Stimulated activated CD8-positive, alpha-beta memory T cell treated with anti-CD3 and anti-CD28 coated beads, Interleukin-7, amount 100 ng/mL, for 4 hours (primary cell): ENCODE measurements around the gene RGS7.
"Not testable (repeated sequence)": the region's sequence is repeated elsewhere in the genome, so short reads cannot be mapped to it uniquely, and the experiment has no call there.

Experiments used
- DNase-seq, 2 donors: peaks; one replicate each; pipeline ENCODE4 v3.0.0-alpha.2; 2020; ENCODE audit warnings: low read depth in 2 of 2

The RGS7 gene

GRCh38 chr1:241139047-241139446 lies 218.0 kb downstream of the RGS7 start:
- no peak for DNase-seq

GRCh38 chr1:241138248-241138647 lies 218.8 kb downstream of the RGS7 start:
- no peak for DNase-seq

GRCh38 chr1:241136389-241136788 lies 220.6 kb downstream of the RGS7 start:
- DNase-seq, result no peak

- DNase-seq, result no peak
Measured at GRCh38 chr1:241131636-241132194, 225.3 kb downstream of the RGS7 start.

GRCh38 chr1:241130881-241131280 lies 226.1 kb downstream of the RGS7 start:
- DNase-seq, result no peak

GRCh38 chr1:241129207-241129960 lies 227.6 kb downstream of the RGS7 start:
- DNase-seq, result no peak

- DNase-seq, result no peak
Measured at GRCh38 chr1:241125286-241125685, 231.7 kb downstream of the RGS7 start.

GRCh38 chr1:241118049-241118448 lies 239.0 kb downstream of the RGS7 start:
- no peak for DNase-seq

- no peak for DNase-seq
Measured at GRCh38 chr1:241115784-241116183, 241.2 kb downstream of the RGS7 start.

GRCh38 chr1:241114699-241115233 lies 242.2 kb downstream of the RGS7 start:
- DNase-seq, result no peak

- no peak for DNase-seq
Measured at GRCh38 chr1:241113557-241113956, 243.4 kb downstream of the RGS7 start.

GRCh38 chr1:241109039-241109438 lies 248.0 kb downstream of the RGS7 start:
- DNase-seq, result no peak

GRCh38 chr1:241105147-241105546 lies 251.9 kb downstream of the RGS7 start:
- DNase-seq, result no peak

GRCh38 chr1:241102664-241103063 lies 254.3 kb downstream of the RGS7 start:
- DNase-seq, result no peak

- DNase-seq, result no peak
Measured at GRCh38 chr1:241101622-241102021, 255.4 kb downstream of the RGS7 start.

- DNase-seq, result no peak
Measured at GRCh38 chr1:241097479-241097878, 259.5 kb downstream of the RGS7 start.

GRCh38 chr1:241096982-241097381 lies 260.0 kb downstream of the RGS7 start:
- no peak for DNase-seq

- no peak for DNase-seq
Measured at GRCh38 chr1:241095847-241096246, 261.2 kb downstream of the RGS7 start.

GRCh38 chr1:241090798-241091197 lies 266.2 kb downstream of the RGS7 start:
- DNase-seq, result no peak

- DNase-seq, result not testable (repeated sequence)
Measured at GRCh38 chr1:241089066-241089465, 267.9 kb downstream of the RGS7 start.

GRCh38 chr1:241088075-241088474 lies 268.9 kb downstream of the RGS7 start:
- DNase-seq, result not testable (repeated sequence)

- DNase-seq, result no peak
Measured at GRCh38 chr1:241086686-241087085, 270.3 kb downstream of the RGS7 start.

- DNase-seq, result no peak
Measured at GRCh38 chr1:241083285-241083684, 273.7 kb downstream of the RGS7 start.
